MCF 10A (cell line): ENCODE data around the gene NCAM1. TPM values are rescaled to one million over a fixed set of nuclear protein-coding genes. Genes with fewer than 3 reads are reported as not detected.

Experiments used
- BruUV-seq: library from RNA; stranded (reverse); fragments of 400-500 nt; replicated peaks from 2 replicates; lab custom pipeline; 2021; lab: Mats Ljungman, UMichigan
- CTCF ChIA-PET: fragments of 300-600 bp; sonication (Branson Sonifier 250); formaldehyde crosslinking; extraction: SDS; loops from one replicate; lab custom pipeline; 2021; ENCODE audit warnings: antibody characterized with exemption, inconsistent platforms; lab: Yijun Ruan, JAX
- POLR2A ChIA-PET: fragments of 300-600, 350-650 bp; sonication (Branson Sonifier 250); formaldehyde crosslinking; extraction: SDS; loops from one replicate; lab custom pipeline; 2020; ENCODE audit warnings: antibody characterized with exemption, inconsistent platforms; lab: Yijun Ruan, JAX
- DNase-seq: peaks from one replicate; pipeline ENCODE4 v3.0.0-alpha.2; 2018; ENCODE audit not compliant: unreplicated experiment
- H3K27ac Mint-ChIP-seq: one replicate; pipeline ENCODE4 v1.8.0; 2022; ENCODE audit warnings: mild to moderate bottlenecking, low read depth, mixed read lengths; ENCODE audit not compliant: unreplicated experiment
- H3K27me3 Mint-ChIP-seq: one replicate; pipeline ENCODE4 v1.8.0; 2022; ENCODE audit warnings: mixed read lengths; ENCODE audit not compliant: insufficient read depth, unreplicated experiment
- H3K36me3 Mint-ChIP-seq: one replicate; pipeline ENCODE4 v1.8.0; 2022; ENCODE audit warnings: mild to moderate bottlenecking, moderate library complexity, mixed read lengths; ENCODE audit not compliant: insufficient read depth, unreplicated experiment
- H3K4me1 Mint-ChIP-seq: one replicate; pipeline ENCODE4 v1.8.0; 2022; ENCODE audit warnings: mixed read lengths; ENCODE audit not compliant: insufficient read depth, unreplicated experiment
- H3K4me3 Mint-ChIP-seq: one replicate; pipeline ENCODE4 v1.8.0; 2022; ENCODE audit warnings: mild to moderate bottlenecking, moderate library complexity, mixed read lengths; ENCODE audit not compliant: unreplicated experiment
- H3K9me3 Mint-ChIP-seq: one replicate; pipeline ENCODE4 v1.8.0; 2022; ENCODE audit warnings: mixed read lengths; ENCODE audit not compliant: unreplicated experiment
- CTCF ChIP-seq: fragments of 200-600 bp; IDR thresholded peaks from one replicate; pipeline ENCODE4 v1.8.0; 2022; ENCODE audit warnings: antibody characterized with exemption, mild to moderate bottlenecking; ENCODE audit not compliant: unreplicated experiment
- intact Hi-C: fragments of 100-400 bp; cut with micrococcal nuclease; formaldehyde crosslinking; loops from 2 replicates; pipeline ENCODE4 v1.14.1; 2022
- total RNA-seq: library from RNA; stranded (reverse); gene quantifications from 2 replicates; pipeline ENCODE4 v1.2.3, GENCODE V29; 2022

NCAM1 gene
- total RNA-seq, 1 experiment from 2014 or later, result 0.19 TPM

GRCh38 chr11:113251281-113251680 lies 290.1 kb downstream of the NCAM1 start:
- H3K36me3 Mint-ChIP-seq, result no peaks in the 10 kb centered on the region
- intact Hi-C loops, result no loop called here
- BruUV-seq, result no TSS peak
- no peak for TF ChIP-seq CTCF
- H3K4me3 Mint-ChIP-seq, result no peak overlapping the region
- H3K4me1 Mint-ChIP-seq, result peaks cover 8% of the 10 kb centered on the region
- POLR2A ChIA-PET, result no interaction called here
- no peak for DNase-seq
- no peak overlapping the region for H3K27ac Mint-ChIP-seq
- CTCF ChIA-PET, result no interaction called here
- H3K9me3 Mint-ChIP-seq, result no peaks in the 10 kb centered on the region
- H3K27me3 Mint-ChIP-seq, result peaks cover 4% of the 10 kb centered on the region

- no peaks in the 10 kb centered on the region for H3K27me3 Mint-ChIP-seq
- CTCF ChIA-PET, result interaction anchor here (0.9 kb wide), 1 partner anchor 13 kb away, joined by 3 read pairs; no protein-coding TSS in a partner anchor
- no peak for DNase-seq
- no peak overlapping the region for H3K27ac Mint-ChIP-seq
- POLR2A ChIA-PET, result no interaction called here
- no peaks in the 10 kb centered on the region for H3K9me3 Mint-ChIP-seq
- TF ChIP-seq CTCF, result no peak
- intact Hi-C loops, result no loop called here
- H3K4me1 Mint-ChIP-seq, result peaks cover 14% of the 10 kb centered on the region
- no peak overlapping the region for H3K4me3 Mint-ChIP-seq
- H3K36me3 Mint-ChIP-seq, result no peaks in the 10 kb centered on the region
- no TSS peak for BruUV-seq
These were observed 292.2 kb downstream of the NCAM1 start for GRCh38 chr11:113253406-113253805.

GRCh38 chr11:113255096-113255495 lies 293.9 kb downstream of the NCAM1 start:
- POLR2A ChIA-PET, result no interaction called here
- no peaks in the 10 kb centered on the region for H3K27me3 Mint-ChIP-seq
- peaks cover 14% of the 10 kb centered on the region for H3K4me1 Mint-ChIP-seq
- H3K36me3 Mint-ChIP-seq, result no peaks in the 10 kb centered on the region
- intact Hi-C loops, result no loop called here
- no peak overlapping the region for H3K27ac Mint-ChIP-seq
- no peak overlapping the region for H3K4me3 Mint-ChIP-seq
- peak; percentile 26 for DNase-seq
- no peaks in the 10 kb centered on the region for H3K9me3 Mint-ChIP-seq
- TF ChIP-seq CTCF, result no peak
- CTCF ChIA-PET, result interaction anchor here (0.8 kb wide), 1 partner anchor 33 kb away, joined by 3 read pairs; no protein-coding TSS in a partner anchor
- no TSS peak for BruUV-seq

- H3K27ac Mint-ChIP-seq, result no peak overlapping the region
- peaks cover 14% of the 10 kb centered on the region for H3K4me1 Mint-ChIP-seq
- no TSS peak for BruUV-seq
- TF ChIP-seq CTCF, result no peak
- CTCF ChIA-PET, result interaction anchor here (0.6 to 0.8 kb wide), 3 partner anchors 32 to 954 kb away, joined by 3 read pairs; no protein-coding TSS in a partner anchor
- intact Hi-C loops, result no loop called here
- no peaks in the 10 kb centered on the region for H3K9me3 Mint-ChIP-seq
- H3K36me3 Mint-ChIP-seq, result no peaks in the 10 kb centered on the region
- H3K4me3 Mint-ChIP-seq, result no peak overlapping the region
- no peak for DNase-seq
- POLR2A ChIA-PET, result no interaction called here
- no peaks in the 10 kb centered on the region for H3K27me3 Mint-ChIP-seq
These were observed 294.5 kb downstream of the NCAM1 start for GRCh38 chr11:113255741-113256140.
